B cell (primary cell): ENCODE measurements around the gene LMBRD1. TPM values are rescaled to one million over a fixed set of nuclear protein-coding genes. Genes with fewer than 3 reads are reported as not detected.
"Not testable (repeated sequence)": the region's sequence is repeated elsewhere in the genome, so short reads cannot be mapped to it uniquely, and the experiment has no call there.

ENCODE experiments used
- ATAC-seq: fragments of 200-7000 bp; cut with Tn5 transposase; one replicate; pipeline ENCODE4 v1.10.0; 2021; ENCODE audit warnings: low read depth, mild to moderate bottlenecking, moderate number of reproducible peaks, moderate library complexity
- CTCF ChIA-PET: fragments of 350-600 bp; sonication (Branson Sonifier 250); formaldehyde crosslinking; loops from one replicate; lab custom pipeline; 2021; ENCODE audit warnings: antibody characterized with exemption, inconsistent platforms; lab: Charles Lee
- POLR2A ChIA-PET: fragments of 350-600 bp; sonication (Branson Sonifier 250); formaldehyde crosslinking; loops from one replicate; lab custom pipeline; 2021; ENCODE audit warnings: antibody characterized with exemption; lab: Charles Lee
- DNase-seq: peaks from one replicate; pipeline ENCODE4 v3.0.0; 2013
- H2AFZ ChIP-seq: 2 replicates; pipeline ENCODE4 v1.6.1; 2012; ENCODE audit warnings: mild to moderate bottlenecking, low read depth, low read length; ENCODE audit not compliant: insufficient read depth, poor library complexity, severe bottlenecking
- H3K27ac ChIP-seq, 2 donors: 1 replicate in 1 of 2; 2 replicates in 1 of 2; pipeline ENCODE4 v1.5.1; 2012 to 2013; ENCODE audit warnings: low read length in 2 of 2, mild to moderate bottlenecking in 2 of 2, moderate library complexity in 1 of 2
- H3K27me3 ChIP-seq, 4 experiments: fragments of 200-600 bp in 1 of 4; sonication (generic) in 1 of 4; replicated peaks in 1 of 4; 1 replicate in 2 of 4; 2 replicates in 2 of 4; pipeline versions ENCODE4 v1.6.1 to v1.7.0; 2013 to 2016; ENCODE audit warnings: low read length in 3 of 4, mild to moderate bottlenecking in 2 of 4, mixed read lengths in 1 of 4, moderate library complexity in 1 of 4; ENCODE audit not compliant: insufficient read depth in 4 of 4, control insufficient read depth in 3 of 4; ENCODE audit errors: control extremely low read depth in 1 of 4
- H3K36me3 ChIP-seq, 2 experiments: replicated peaks in 1 of 2; 1 replicate in 1 of 2; 2 replicates in 1 of 2; pipeline versions ENCODE4 v1.6.1 to v1.7.1; 2013; ENCODE audit warnings: low read length in 1 of 2; ENCODE audit not compliant: insufficient read depth in 2 of 2, control insufficient read depth in 1 of 2; ENCODE audit errors: control extremely low read depth in 1 of 2, extremely low read depth in 1 of 2
- H3K4me1 ChIP-seq, 2 donors: fragments of 200-600 bp in 1 of 2; sonication (generic) in 1 of 2; 1 replicate in 1 of 2; 2 replicates in 1 of 2; pipeline versions ENCODE4 v1.5.1 to v1.6.1; 2013 to 2017; ENCODE audit warnings: low read length in 2 of 2; ENCODE audit not compliant: control insufficient read depth in 2 of 2, insufficient read depth in 2 of 2
- H3K4me2 ChIP-seq: replicated peaks from 2 replicates; pipeline ENCODE3; 2012; ENCODE audit warnings: mild to moderate bottlenecking, low read depth, low read length; ENCODE audit not compliant: poor library complexity, severe bottlenecking
- H3K4me3 ChIP-seq, 5 experiments: fragments of 200-600 bp in 1 of 5; sonication (generic) in 1 of 5; 1 replicate in 3 of 5; 2 replicates in 2 of 5; pipeline versions ENCODE4 v1.5.1 to v1.7.0; 2011 to 2016; ENCODE audit warnings: low read length in 4 of 5, mild to moderate bottlenecking in 4 of 5, low read depth in 2 of 5, control low read depth in 1 of 5, moderate library complexity in 1 of 5; ENCODE audit not compliant: insufficient read depth in 1 of 5; ENCODE audit errors: control extremely low read depth in 1 of 5, extremely low read depth in 1 of 5
- H3K79me2 ChIP-seq: fragments of 200-600 bp; sonication (generic); one replicate; pipeline ENCODE4 v1.6.0; 2016; ENCODE audit warnings: low read length; ENCODE audit not compliant: control insufficient read depth, insufficient read depth
- H3K9ac ChIP-seq: fragments of 200-600 bp; sonication (generic); 2 replicates; pipeline ENCODE4 v1.6.1; 2017; ENCODE audit warnings: mild to moderate bottlenecking, low read length, moderate library complexity
- H3K9me3 ChIP-seq, 3 donors: one replicate each; pipeline versions ENCODE4 v1.6.1 to v1.7.1; 2013; ENCODE audit warnings: low read length in 2 of 3; ENCODE audit not compliant: control insufficient read depth in 2 of 3, insufficient read depth in 1 of 3; ENCODE audit errors: control extremely low read depth in 1 of 3
- H4K20me1 ChIP-seq: 2 replicates; pipeline ENCODE4 v1.6.0; 2012; ENCODE audit warnings: mild to moderate bottlenecking, low read length; ENCODE audit not compliant: insufficient read depth, control insufficient read depth, poor library complexity, severe bottlenecking
- H3K27ac Mint-ChIP-seq: one replicate; pipeline ENCODE4 v1.8.0; 2021; ENCODE audit warnings: mixed read lengths
- H3K27me3 Mint-ChIP-seq: one replicate; pipeline ENCODE4 v1.8.0; 2021; ENCODE audit warnings: mixed read lengths
- H3K4me1 Mint-ChIP-seq: one replicate; pipeline ENCODE4 v1.8.0; 2021; ENCODE audit warnings: mixed read lengths
- H3K4me3 Mint-ChIP-seq: one replicate; pipeline ENCODE4 v1.8.0; 2021; ENCODE audit warnings: mixed read lengths
- H3K9me3 Mint-ChIP-seq: one replicate; pipeline ENCODE4 v1.8.0; 2022; ENCODE audit warnings: mixed read lengths; ENCODE audit not compliant: insufficient read depth
- CTCF ChIP-seq: fragments of 200-600 bp; IDR thresholded peaks from one replicate; pipeline ENCODE4 v1.8.0; 2022; ENCODE audit warnings: antibody characterized with exemption, mild to moderate bottlenecking
- EZH2 ChIP-seq: IDR thresholded peaks from 2 replicates; pipeline ENCODE4 v1.6.1; 2012; ENCODE audit warnings: borderline replicate concordance, low read depth, mild to moderate bottlenecking, moderate library complexity, low read length; ENCODE audit not compliant: insufficient read depth, poor library complexity, severe bottlenecking
- WGBS: methylation state at CpG from one replicate; pipeline ENCODE4 v1.1.5; 2013; ENCODE audit warnings: missing lambda C conversion rate; ENCODE audit not compliant: insufficient coverage; 5-methylcytosine and 5-hydroxymethylcytosine counted together
- intact Hi-C: fragments of 100-400 bp; cut with micrococcal nuclease; formaldehyde crosslinking; loops from one replicate; pipeline ENCODE4 v1.10.0; 2022
- polyA plus RNA-seq: library from polyadenylated mRNA; depleted of rRNA; stranded (reverse); fragments of >200 nt; gene quantifications from 2 replicates; pipeline ENCODE4 v1.2.3, GENCODE V29; 2012
- total RNA-seq, 2 donors: library from RNA; stranded (reverse); fragments of 120-200 nt in 1 of 2; gene quantifications; 1 replicate in 1 of 2; 2 replicates in 1 of 2; pipeline versions ENCODE4 v1.2.3 to v1.2.4, GENCODE V29; 2013 to 2022

LMBRD1 gene
- total and polyA plus RNA-seq, 2 donors (not counting 1 experiment from before 2014, with no cell fraction given) = 33.7 to 99.0 TPM

- Mint-ChIP-seq H3K9me3 (no peaks in the 10 kb centered on the region), H3K27ac (no peak overlapping the region), H3K4me1 (no peaks in the 10 kb centered on the region), H3K4me3 (no peak overlapping the region), H3K27me3 (no peaks in the 10 kb centered on the region)
- ATAC-seq = no peak
- Histone ChIP-seq H4K20me1 (no peaks in the 10 kb centered on the region), H3K4me3 (no peak overlapping the region), H3K36me3 (no peaks in the 10 kb centered on the region), H2AFZ (no peak overlapping the region), H3K27me3 (no peaks in the 10 kb centered on the region), H3K4me2 (no peak overlapping the region), H3K9ac (no peak overlapping the region), H3K4me1 (no peaks in the 10 kb centered on the region), H3K9me3 (no peaks in the 10 kb centered on the region), H3K27ac (no peak overlapping the region), H3K79me2 (no peaks in the 10 kb centered on the region)
- ChIA-PET POLR2A (no interaction called here), CTCF (no interaction called here)
- TF ChIP-seq EZH2 = no peak
- TF ChIP-seq CTCF = no peak
- WGBS = no CpG with 5 or more reads among the region's 2 CpGs
- DNase-seq = no peak
- intact Hi-C loops = no loop called here
Measured at GRCh38 chr6:69827276-69827893, 30.6 kb upstream of the LMBRD1 start.

- Mint-ChIP-seq H3K4me3 (no peak overlapping the region), H3K4me1 (no peaks in the 10 kb centered on the region), H3K9me3 (no peaks in the 10 kb centered on the region), H3K27me3 (no peaks in the 10 kb centered on the region), H3K27ac (no peak overlapping the region)
- ATAC-seq = no peak
- Histone ChIP-seq H3K9me3 (no peaks in the 10 kb centered on the region), H2AFZ (no peak overlapping the region), H3K27ac (no peak overlapping the region), H3K4me3 (no peak overlapping the region), H3K36me3 (no peaks in the 10 kb centered on the region), H3K27me3 (no peaks in the 10 kb centered on the region), H4K20me1 (no peaks in the 10 kb centered on the region), H3K79me2 (no peaks in the 10 kb centered on the region), H3K4me2 (no peak overlapping the region), H3K9ac (no peak overlapping the region), H3K4me1 (no peaks in the 10 kb centered on the region)
- TF ChIP-seq EZH2 (no peak), CTCF (no peak)
- intact Hi-C loops = no loop called here
- ChIA-PET CTCF (interaction anchor here (1.1 kb wide), 1 partner anchor 41 kb away, joined by 3 read pairs; no protein-coding TSS in a partner anchor), POLR2A (no interaction called here)
- no CpG with 5 or more reads among the region's 1 CpG for WGBS
- DNase-seq = no peak
Measured at GRCh38 chr6:69825904-69826303, 29.1 kb upstream of the LMBRD1 start.

GRCh38 chr6:69824355-69824754 is 27.5 kb upstream of the LMBRD1 start:
- H3K36me3 ChIP-seq, H4K20me1 ChIP-seq, H3K27ac ChIP-seq, H3K79me2 ChIP-seq, H3K9me3 Mint-ChIP-seq, H3K4me2 ChIP-seq, H3K27me3 ChIP-seq, H3K9me3 ChIP-seq, POLR2A ChIA-PET, H3K9ac ChIP-seq, ATAC-seq, DNase-seq, H3K27ac Mint-ChIP-seq, H3K4me3 ChIP-seq, H3K4me1 Mint-ChIP-seq, H3K27me3 Mint-ChIP-seq, H3K4me1 ChIP-seq, intact Hi-C loops, H3K4me3 Mint-ChIP-seq, H2AFZ ChIP-seq: not testable (repeated sequence)
- CTCF ChIA-PET = interaction anchor here (1.5 kb wide), 1 partner anchor 27 kb away, joined by 4 read pairs; the partner anchor contains the start of gene LMBRD1
- WGBS = no CpG with 5 or more reads among the region's 5 CpGs
